IMR-90 (cell line): ENCODE measurements around the gene MRGPRD. TPM values are rescaled to one million over a fixed set of nuclear protein-coding genes. Genes with fewer than 3 reads are reported as not detected.

Experiments used
- ATAC-seq: fragments of 200-7000 bp; cut with Tn5 transposase; 2 replicates; pipeline ENCODE4 v1.9.1; 2020; ENCODE audit warnings: low read depth, mild to moderate bottlenecking, moderate library complexity
- BruUV-seq: library from RNA; stranded (reverse); fragments of 400-500 nt; replicated peaks from 2 replicates; lab custom pipeline; 2021; lab: Mats Ljungman, UMichigan
- CTCF ChIA-PET: fragments of 300-600 bp; formaldehyde crosslinking; extraction: SDS; loops from one replicate; lab custom pipeline; 2021; ENCODE audit warnings: antibody characterized with exemption; lab: Yijun Ruan, JAX
- POLR2A ChIA-PET: fragments of 300-600 bp; sonication (Branson Sonifier 250); formaldehyde crosslinking; loops from one replicate; lab custom pipeline; 2022; ENCODE audit warnings: antibody characterized with exemption; ENCODE audit not compliant: unreplicated experiment; lab: Charles Lee
- DNase-seq: peaks from one replicate; pipeline ENCODE4 v3.0.0; 2013
- H2AFZ ChIP-seq: replicated peaks from 2 replicates; pipeline ENCODE3; 2013; ENCODE audit warnings: low read length, mild to moderate bottlenecking; ENCODE audit not compliant: poor library complexity
- H2AK5ac ChIP-seq: 2 replicates; pipeline ENCODE4 v1.6.1; 2013; ENCODE audit warnings: low read depth, low read length, inconsistent platforms
- H2AK9ac ChIP-seq: replicated peaks from 2 replicates; pipeline ENCODE3; 2013; ENCODE audit warnings: mild to moderate bottlenecking, low read depth, low read length, moderate library complexity; ENCODE audit not compliant: poor library complexity
- H2BK120ac ChIP-seq: 2 replicates; pipeline ENCODE4 v1.6.1; 2013; ENCODE audit warnings: low read depth, low read length, inconsistent platforms
- H2BK15ac ChIP-seq: 3 replicates; pipeline ENCODE4 v1.6.1; 2013; ENCODE audit warnings: low read depth, low read length, inconsistent platforms
- H2BK20ac ChIP-seq: 2 replicates; pipeline ENCODE4 v1.6.1; 2013; ENCODE audit warnings: low read depth, mild to moderate bottlenecking, inconsistent platforms, low read length, moderate library complexity
- H2BK5ac ChIP-seq: 2 replicates; pipeline ENCODE4 v1.6.1; 2013; ENCODE audit warnings: mild to moderate bottlenecking, low read depth, low read length, inconsistent platforms; ENCODE audit not compliant: poor library complexity, severe bottlenecking
- H3K14ac ChIP-seq: replicated peaks from 2 replicates; pipeline ENCODE4 v1.6.1; 2013; ENCODE audit warnings: low read depth, low read length, inconsistent platforms
- H3K18ac ChIP-seq: 2 replicates; pipeline ENCODE4 v1.6.1; 2013; ENCODE audit warnings: low read depth, low read length, control low read depth
- H3K23ac ChIP-seq: 2 replicates; pipeline ENCODE4 v1.6.1; 2013; ENCODE audit warnings: low read depth, low read length, inconsistent platforms
- H3K27ac ChIP-seq: 2 replicates; pipeline ENCODE4 v1.5.1; 2013; ENCODE audit warnings: mild to moderate bottlenecking, control low read depth, low read length; ENCODE audit not compliant: insufficient read depth
- H3K27me3 ChIP-seq: 2 replicates; pipeline ENCODE4 v1.6.1; 2013; ENCODE audit warnings: low read length; ENCODE audit not compliant: control insufficient read depth, insufficient read depth
- H3K36me3 ChIP-seq: 2 replicates; pipeline ENCODE4 v1.6.1; 2013; ENCODE audit warnings: low read length, mixed read lengths; ENCODE audit not compliant: control insufficient read depth, insufficient read depth
- H3K4ac ChIP-seq: 2 replicates; pipeline ENCODE4 v1.6.1; 2013; ENCODE audit warnings: low read depth, low read length, inconsistent platforms
- H3K4me1 ChIP-seq: 2 replicates; pipeline ENCODE4 v1.6.1; 2013; ENCODE audit warnings: low read length, mixed read lengths; ENCODE audit not compliant: control insufficient read depth, insufficient read depth
- H3K4me2 ChIP-seq: 2 replicates; pipeline ENCODE4 v1.6.1; 2013; ENCODE audit warnings: low read depth, mild to moderate bottlenecking, control low read depth, low read length, moderate library complexity
- H3K4me3 ChIP-seq: 2 replicates; pipeline ENCODE4 v1.5.1; 2013; ENCODE audit warnings: low read depth, mild to moderate bottlenecking, control low read depth, low read length, moderate library complexity; ENCODE audit not compliant: insufficient read depth
- H3K56ac ChIP-seq: 2 replicates; pipeline ENCODE4 v1.6.1; 2013; ENCODE audit warnings: low read length, inconsistent platforms; ENCODE audit not compliant: insufficient read depth; ENCODE audit errors: extremely low read depth
- H3K79me1 ChIP-seq, 2 experiments: 2 replicates each; pipeline ENCODE4 v1.6.1; 2013; ENCODE audit warnings: low read length in 2 of 2, inconsistent platforms in 1 of 2, low read depth in 1 of 2
- H3K9ac ChIP-seq: 2 replicates; pipeline ENCODE4 v1.6.1; 2013; ENCODE audit warnings: low read depth, low read length, control low read depth
- H3K9me1 ChIP-seq: 2 replicates; pipeline ENCODE4 v1.6.1; 2013; ENCODE audit warnings: low read length, inconsistent platforms; ENCODE audit not compliant: insufficient read depth
- H3K9me3 ChIP-seq: 2 replicates; pipeline ENCODE4 v1.6.1; 2013; ENCODE audit warnings: low read length; ENCODE audit not compliant: control insufficient read depth, insufficient read depth
- H4K20me1 ChIP-seq: 2 replicates; pipeline ENCODE4 v1.6.1; 2013; ENCODE audit warnings: low read length, inconsistent platforms; ENCODE audit not compliant: insufficient read depth
- H4K5ac ChIP-seq: 2 replicates; pipeline ENCODE4 v1.6.1; 2013; ENCODE audit warnings: mild to moderate bottlenecking, low read depth, low read length, control low read depth
- H4K8ac ChIP-seq, 2 experiments: 2 replicates each; pipeline ENCODE4 v1.6.1; 2013; ENCODE audit warnings: low read depth in 2 of 2, low read length in 2 of 2, control low read depth in 1 of 2, inconsistent platforms in 1 of 2
- H4K91ac ChIP-seq: 2 replicates; pipeline ENCODE4 v1.6.1; 2013; ENCODE audit warnings: low read depth, low read length, inconsistent platforms; ENCODE audit not compliant: insufficient read depth
- WGBS, 2 experiments: methylation state at CpG; one replicate each; pipeline versions ENCODE4 v1.1.5 to v1.1.7; 2013; ENCODE audit warnings: missing lambda C conversion rate in 2 of 2; ENCODE audit not compliant: insufficient read length in 1 of 2; ENCODE audit errors: extremely low coverage in 2 of 2; 5-methylcytosine and 5-hydroxymethylcytosine counted together
- dilution Hi-C: fragments of 300-500 bp; cut with HindIII; formaldehyde crosslinking; loops from one replicate; pipeline ENCODE4 v1.14.3; 2018; ENCODE audit warnings: low sequenced_read_pairs; ENCODE audit not compliant: unreplicated experiment
- in situ Hi-C: fragments of 300-500 bp; cut with MboI; formaldehyde crosslinking; loops from 3 replicates; pipeline ENCODE4 v1.14.3; 2019; ENCODE audit warnings: low sequenced_read_pairs, inconsistent platforms, mixed read lengths
- intact Hi-C: fragments of 100-400 bp; cut with micrococcal nuclease; formaldehyde crosslinking; loops from 2 replicates; pipeline ENCODE4 v1.10.0; 2022
- polyA plus RNA-seq, 3 experiments: library from polyadenylated mRNA; depleted of rRNA; stranded (reverse); fragments of >200 nt; gene quantifications; 2 replicates each; pipeline ENCODE4 v1.2.3, GENCODE V29; 2012; ENCODE audit warnings: low replicate concordance in 1 of 3
- total RNA-seq: library from RNA; depleted of rRNA; stranded (reverse); fragments of >200 nt; gene quantifications from 2 replicates; pipeline ENCODE4 v1.2.3, GENCODE V29; 2012
- TF ChIP-seq, protein P1 (sequence below): conservative IDR thresholded peaks from 2 replicates; pipeline ENCODE4 v1.5.1; 2012; ENCODE audit warnings: mild to moderate bottlenecking, low read depth, low read length, improper control_type of control experiment

The MRGPRD gene
- total and polyA plus RNA-seq, 2 of the 4 experiments (the other 2 are of a cell fraction): not detected

DNA sequence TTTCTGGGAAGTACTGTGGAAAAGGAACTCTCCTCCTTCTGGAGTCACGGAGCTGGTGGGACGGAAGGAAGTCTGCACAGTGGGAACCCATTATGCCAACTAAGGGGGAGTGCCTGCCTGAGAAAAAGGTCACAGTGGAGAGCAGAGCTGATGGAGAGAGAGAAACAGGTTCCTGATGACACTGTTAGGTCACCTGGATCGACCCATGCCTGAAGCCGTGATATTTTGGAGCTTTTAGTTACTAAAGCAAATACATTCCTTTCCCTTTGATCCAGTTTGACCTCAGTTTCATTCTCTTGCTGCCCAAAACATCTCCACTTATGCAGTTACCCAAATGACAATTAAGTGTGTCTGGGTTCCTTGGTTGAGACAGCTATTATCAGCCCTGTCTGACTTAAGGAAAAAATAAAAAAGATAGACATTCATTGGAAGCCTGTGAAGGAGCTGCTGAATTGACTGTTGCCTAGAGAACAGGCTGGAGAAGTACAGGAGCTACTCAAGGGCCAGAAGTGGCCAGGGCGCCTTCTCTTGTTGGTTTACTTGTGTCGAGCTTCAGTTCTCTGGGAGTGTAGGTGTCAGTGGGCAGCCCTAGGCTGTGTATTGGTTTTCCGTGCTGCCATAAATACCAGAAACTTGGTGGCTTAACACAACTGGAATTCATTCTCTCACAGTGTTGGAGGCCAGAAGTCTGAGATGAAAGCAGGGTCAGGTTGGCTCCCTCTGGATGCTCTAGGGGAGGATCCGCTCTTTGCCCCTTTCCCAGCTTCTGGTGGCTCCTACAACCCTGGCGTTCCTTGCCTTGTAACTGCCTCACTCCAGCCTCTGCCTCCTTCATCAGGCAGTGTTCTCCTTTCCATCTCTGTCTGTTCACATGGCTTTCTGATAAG, 13.6 kb downstream of the MRGPRD start:
- H3K9me1 ChIP-seq: no peaks in the 10 kb centered on the region
- ChIA-PET POLR2A (no interaction called here), CTCF (interaction anchor here (0.8 kb wide), 2 partner anchors 10 to 17 kb away, joined by 3 read pairs; no protein-coding TSS in a partner anchor)
- no peak overlapping the region for H2AFZ ChIP-seq
- no peak overlapping the region for H2BK120ac ChIP-seq
- H3K4me3 ChIP-seq: no peak overlapping the region
- no peak overlapping the region for H3K4me2 ChIP-seq
- in situ Hi-C loops: no loop called here
- ATAC-seq (no peak), DNase-seq (no peak)
- H2AK5ac ChIP-seq: no peak overlapping the region
- no peaks in the 10 kb centered on the region for H3K79me1 ChIP-seq
- no peak overlapping the region for H3K56ac ChIP-seq
- H3K36me3 ChIP-seq: no peaks in the 10 kb centered on the region
- no peak overlapping the region for H4K5ac ChIP-seq
- dilution Hi-C loops: no loop called here
- H4K91ac ChIP-seq: no peak overlapping the region
- no peak overlapping the region for H2AK9ac ChIP-seq
- BruUV-seq: no TSS peak
- no peak overlapping the region for H2BK15ac ChIP-seq
- H2BK5ac ChIP-seq: no peak overlapping the region
- H3K27ac ChIP-seq: no peak overlapping the region
- H3K9me3 ChIP-seq: peaks cover 4% of the 10 kb centered on the region; the same call in 1 of the 2 replicates
- no peaks in the 10 kb centered on the region for H3K4me1 ChIP-seq
- TF ChIP-seq, protein P1, sequence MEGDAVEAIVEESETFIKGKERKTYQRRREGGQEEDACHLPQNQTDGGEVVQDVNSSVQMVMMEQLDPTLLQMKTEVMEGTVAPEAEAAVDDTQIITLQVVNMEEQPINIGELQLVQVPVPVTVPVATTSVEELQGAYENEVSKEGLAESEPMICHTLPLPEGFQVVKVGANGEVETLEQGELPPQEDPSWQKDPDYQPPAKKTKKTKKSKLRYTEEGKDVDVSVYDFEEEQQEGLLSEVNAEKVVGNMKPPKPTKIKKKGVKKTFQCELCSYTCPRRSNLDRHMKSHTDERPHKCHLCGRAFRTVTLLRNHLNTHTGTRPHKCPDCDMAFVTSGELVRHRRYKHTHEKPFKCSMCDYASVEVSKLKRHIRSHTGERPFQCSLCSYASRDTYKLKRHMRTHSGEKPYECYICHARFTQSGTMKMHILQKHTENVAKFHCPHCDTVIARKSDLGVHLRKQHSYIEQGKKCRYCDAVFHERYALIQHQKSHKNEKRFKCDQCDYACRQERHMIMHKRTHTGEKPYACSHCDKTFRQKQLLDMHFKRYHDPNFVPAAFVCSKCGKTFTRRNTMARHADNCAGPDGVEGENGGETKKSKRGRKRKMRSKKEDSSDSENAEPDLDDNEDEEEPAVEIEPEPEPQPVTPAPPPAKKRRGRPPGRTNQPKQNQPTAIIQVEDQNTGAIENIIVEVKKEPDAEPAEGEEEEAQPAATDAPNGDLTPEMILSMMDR: no peak
- H3K4ac ChIP-seq: no peak overlapping the region
- intact Hi-C loops: no loop called here
- 0 out of 2 replicates have a peak overlapping the region, but pooled peaks have one; percentile 10 for H2BK20ac ChIP-seq
- no peak overlapping the region for H3K18ac ChIP-seq
- H4K8ac ChIP-seq: no peak overlapping the region
- 60% methylated on average over 1 of the region's 9 CpGs; no CpG with 5 or more reads in 1 of the 2 experiments for WGBS, 2 experiments
- H3K14ac ChIP-seq: no peak overlapping the region
- H3K27me3 ChIP-seq: peaks cover 50% of the 10 kb centered on the region
- H3K9ac ChIP-seq: no peak overlapping the region
- H4K20me1 ChIP-seq: no peaks in the 10 kb centered on the region
- no peak overlapping the region for H3K23ac ChIP-seq
